Esophagus (tissue), 2 donors: Measurements from ENCODE around the gene IGF1R. TPM values are rescaled to one million over a fixed set of nuclear protein-coding genes. Genes with fewer than 3 reads are reported as not detected.

ENCODE experiments used
- H3K27ac ChIP-seq, 2 donors: one replicate each; pipeline ENCODE4 v1.5.1; 2013; ENCODE audit warnings: low read depth in 2 of 2, mild to moderate bottlenecking in 2 of 2, inconsistent platforms in 1 of 2, low read length in 1 of 2, moderate library complexity in 1 of 2
- H3K27me3 ChIP-seq, 2 donors: one replicate each; pipeline ENCODE4 v1.6.1; 2013; ENCODE audit warnings: low read length in 2 of 2, control low read depth in 1 of 2, mild to moderate bottlenecking in 1 of 2; ENCODE audit not compliant: insufficient read depth in 2 of 2, control insufficient read depth in 1 of 2
- H3K36me3 ChIP-seq, 2 donors: one replicate each; pipeline ENCODE4 v1.6.1; 2013; ENCODE audit warnings: low read length in 1 of 2; ENCODE audit not compliant: control insufficient read depth in 2 of 2, insufficient read depth in 2 of 2
- H3K4me1 ChIP-seq, 2 donors: one replicate each; pipeline ENCODE4 v1.6.1; 2013; ENCODE audit warnings: low read length in 1 of 2; ENCODE audit not compliant: control insufficient read depth in 2 of 2, insufficient read depth in 2 of 2
- H3K4me3 ChIP-seq, 2 donors: one replicate each; pipeline ENCODE4 v1.5.1; 2013; ENCODE audit warnings: low read length in 2 of 2, mild to moderate bottlenecking in 2 of 2, low read depth in 1 of 2, moderate library complexity in 1 of 2
- H3K9me3 ChIP-seq, 2 donors: one replicate each; pipeline ENCODE4 v1.6.1; 2013; ENCODE audit warnings: mild to moderate bottlenecking in 2 of 2, low read depth in 1 of 2, low read length in 1 of 2, moderate library complexity in 1 of 2; ENCODE audit not compliant: control insufficient read depth in 2 of 2, insufficient read depth in 1 of 2
- WGBS, 2 donors: extraction: QIAGEN DNeasy Blood & Tissue Kit; methylation state at CpG; one replicate each; pipeline ENCODE4 v1.1.7; 2013; 5-methylcytosine and 5-hydroxymethylcytosine counted together
- polyA plus RNA-seq, 2 donors: library from polyadenylated mRNA; stranded (reverse); fragments of 200-250 nt; gene quantifications; one replicate each; pipeline ENCODE4 v1.2.3, GENCODE V29; 2013
- donor health status: healthy with polysubstance abuse.
- donor health status: Bipolar disorder and iron deficiency.

Gene IGF1R
- polyA plus RNA-seq, 2 donors: 4.1 to 4.4 TPM

DNA sequence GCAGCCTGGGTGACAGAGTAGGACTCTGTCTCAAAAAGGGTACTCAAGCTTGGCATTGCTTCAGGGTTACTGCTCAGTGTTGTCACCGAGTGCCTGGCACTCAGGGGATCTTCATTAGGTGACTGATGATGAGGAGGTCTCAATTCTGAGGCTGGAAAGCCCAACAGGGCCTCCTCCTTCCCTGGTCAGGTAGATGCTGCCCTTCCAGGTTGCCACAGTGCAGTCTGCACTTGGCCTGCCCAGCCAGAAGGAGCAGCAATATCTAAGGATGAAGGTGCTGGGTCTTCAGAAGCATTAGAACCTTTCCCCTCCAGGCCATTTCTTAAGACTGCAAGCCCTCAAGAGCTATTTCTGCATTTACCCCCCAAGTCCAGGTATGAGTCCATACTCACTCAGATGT lies 317.3 kb downstream of the IGF1R start:
- 82 to 86% methylated on average over 1 of the region's 1 CpG for WGBS, 2 donors
- H3K27me3 ChIP-seq: no peaks in the 10 kb centered on the region
- peak overlapping the region in 1 of 2 donors; percentile 16 for H3K27ac ChIP-seq
- peaks cover 0 to 5% of the 10 kb centered on the region in 2 donors for H3K9me3 ChIP-seq
- H3K4me3 ChIP-seq: no peak overlapping the region
- H3K4me1 ChIP-seq: no peaks in the 10 kb centered on the region
- H3K36me3 ChIP-seq: peaks cover 10 to 18% of the 10 kb centered on the region in 2 donors

DNA sequence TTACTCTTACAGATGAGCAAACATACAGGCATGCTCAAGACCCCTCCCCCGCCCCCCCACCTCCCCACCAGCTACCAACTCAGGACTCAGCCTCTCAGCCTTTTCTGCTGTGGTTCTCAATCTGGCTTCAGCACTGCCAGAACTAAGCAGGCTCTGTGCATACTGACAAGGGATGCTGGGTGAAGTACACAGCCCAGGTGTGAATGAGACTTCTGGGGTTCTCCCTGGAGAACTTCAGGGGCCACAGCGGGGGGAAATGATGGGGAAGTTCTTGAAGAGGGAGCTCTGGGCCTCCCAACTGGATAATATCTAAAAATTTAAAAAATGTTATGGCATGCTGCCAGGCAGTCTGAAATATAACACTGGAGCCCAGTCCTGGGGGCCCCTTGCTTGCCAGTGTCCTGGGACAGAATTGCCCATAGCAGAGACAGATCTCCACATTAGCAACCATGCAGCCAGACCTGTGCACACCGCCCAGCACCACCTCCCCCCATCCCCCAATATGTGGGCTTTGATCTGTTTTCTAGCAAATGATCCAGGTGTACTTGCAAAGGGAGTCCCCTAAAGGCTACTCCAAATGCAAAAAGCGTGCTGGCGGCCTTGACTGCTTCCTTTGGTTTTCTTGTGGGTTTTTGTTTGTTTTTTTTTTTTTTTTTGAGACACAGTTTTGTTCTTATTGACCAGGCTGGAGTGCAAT lies 317.9 kb downstream of the IGF1R start:
- H3K27ac ChIP-seq: no peak overlapping the region
- WGBS, 2 donors: 68 to 78% methylated on average over 5 of the region's 5 CpGs
- no peaks in the 10 kb centered on the region for H3K27me3 ChIP-seq
- peaks cover 8 to 14% of the 10 kb centered on the region in 2 donors for H3K36me3 ChIP-seq
- peaks cover 0 to 5% of the 10 kb centered on the region in 2 donors for H3K9me3 ChIP-seq
- H3K4me3 ChIP-seq: no peak overlapping the region
- H3K4me1 ChIP-seq: no peaks in the 10 kb centered on the region

DNA sequence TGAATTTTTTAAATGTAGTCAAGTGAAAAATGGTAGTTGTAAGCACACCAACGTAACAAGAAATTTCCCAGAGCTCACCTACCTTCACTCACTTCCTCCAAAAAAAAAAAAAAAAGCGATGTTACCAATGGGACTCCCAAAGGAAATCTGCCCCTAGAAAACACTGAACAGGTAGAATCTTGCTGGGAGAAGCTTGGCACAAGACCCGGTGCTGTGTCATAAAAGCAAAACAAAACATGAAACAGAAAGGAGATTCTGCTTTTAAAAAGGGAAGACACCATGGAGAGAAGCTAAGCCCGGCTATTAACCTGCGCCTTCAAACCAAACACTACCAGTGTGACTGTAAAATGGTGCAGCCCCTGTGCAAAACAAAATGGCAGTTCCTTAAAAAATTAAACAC lies 318.8 kb downstream of the IGF1R start:
- Histone ChIP-seq H3K27ac (peak overlapping the region; percentile 10 to 26), H3K27me3 (no peaks in the 10 kb centered on the region), H3K9me3 (peaks cover 0 to under 1% of the 10 kb centered on the region in 2 donors), H3K4me1 (no peaks in the 10 kb centered on the region), H3K36me3 (peaks cover 2 to 7% of the 10 kb centered on the region in 2 donors), H3K4me3 (no peak overlapping the region)
- 51 to 64% methylated on average over 5 of the region's 5 CpGs for WGBS, 2 donors

DNA sequence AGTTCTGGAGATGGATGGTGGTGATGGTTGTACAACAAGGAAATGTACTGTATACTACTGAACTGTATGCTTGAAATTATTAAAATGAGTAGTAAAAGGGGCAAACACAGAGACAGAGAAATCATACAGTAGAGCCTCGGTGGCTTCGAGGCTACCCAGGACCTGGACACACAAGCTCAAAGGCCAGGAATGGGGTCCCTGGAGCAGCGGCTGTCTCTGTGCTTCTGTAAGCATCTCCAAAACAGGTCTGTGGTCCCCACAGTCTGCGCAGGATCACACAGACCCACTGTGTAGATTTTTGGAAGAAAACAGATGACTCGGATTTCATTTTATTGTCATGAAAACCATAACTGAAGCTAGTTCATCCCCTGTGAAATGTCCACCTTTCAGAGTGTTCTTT lies 319.6 kb downstream of the IGF1R start:
- Histone ChIP-seq H3K27ac (no peak overlapping the region), H3K9me3 (no peaks in the 10 kb centered on the region), H3K36me3 (peaks cover 0 to 3% of the 10 kb centered on the region in 2 donors), H3K4me1 (no peaks in the 10 kb centered on the region), H3K4me3 (no peak overlapping the region), H3K27me3 (no peaks in the 10 kb centered on the region)
- WGBS, 2 donors: 93 to 96% methylated on average over 5 of the region's 5 CpGs

DNA sequence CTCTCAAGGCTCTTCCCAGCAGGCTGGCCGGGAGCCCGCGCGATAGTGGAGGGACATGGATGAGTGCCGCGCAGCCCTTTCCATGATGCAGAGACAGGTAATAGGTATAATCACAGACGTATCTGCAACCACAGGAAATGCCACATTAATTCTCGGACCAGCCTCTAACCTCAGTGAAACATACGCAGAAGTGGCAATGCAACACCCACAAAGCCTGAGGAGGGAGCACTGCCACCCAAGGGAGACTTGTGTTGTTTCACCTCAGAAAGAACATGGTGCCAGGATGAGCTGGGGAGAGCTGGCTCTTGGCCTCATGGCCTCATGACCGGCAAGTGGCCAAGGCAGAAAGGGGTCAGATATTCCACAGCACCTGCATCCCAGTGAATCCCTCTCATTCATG lies 320.2 kb downstream of the IGF1R start:
- H3K4me1 ChIP-seq: no peaks in the 10 kb centered on the region
- peaks cover 0 to 3% of the 10 kb centered on the region in 2 donors for H3K36me3 ChIP-seq
- WGBS, 2 donors: 92 to 94% methylated on average over 10 of the region's 10 CpGs
- no peak overlapping the region for H3K4me3 ChIP-seq
- no peaks in the 10 kb centered on the region for H3K9me3 ChIP-seq
- H3K27me3 ChIP-seq: no peaks in the 10 kb centered on the region
- H3K27ac ChIP-seq: no peak overlapping the region

DNA sequence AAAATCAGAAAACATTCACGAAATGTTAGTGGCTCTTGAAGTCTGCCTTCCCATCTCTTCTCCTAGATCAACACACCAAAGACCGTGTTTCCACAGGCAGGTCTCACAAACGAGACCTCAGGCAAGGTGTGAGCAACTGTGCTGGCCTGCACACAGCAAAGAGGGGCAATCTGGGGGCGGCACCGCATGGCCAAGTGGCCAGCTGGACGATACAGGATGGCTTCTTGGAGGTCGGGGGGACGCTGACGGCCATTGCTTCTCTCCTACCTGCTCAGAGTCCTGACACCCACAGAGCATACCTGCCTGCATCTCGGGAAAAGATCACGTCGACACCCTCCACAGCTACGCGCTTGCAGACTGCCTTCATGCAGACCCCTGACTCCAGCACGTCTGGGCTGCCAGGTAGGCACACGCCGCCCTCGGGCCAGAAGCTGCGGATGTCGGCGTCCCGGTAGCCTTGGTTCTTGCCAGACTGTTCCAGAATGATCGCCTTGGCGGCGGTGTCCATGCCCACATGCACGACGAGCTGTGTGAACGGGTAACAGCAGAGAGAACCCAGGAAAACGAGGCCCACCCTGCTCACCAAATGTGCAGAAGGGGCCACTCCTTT lies 320.9 kb downstream of the IGF1R start:
- Histone ChIP-seq H3K27ac (no peak overlapping the region), H3K9me3 (no peaks in the 10 kb centered on the region), H3K4me1 (no peaks in the 10 kb centered on the region), H3K27me3 (no peaks in the 10 kb centered on the region), H3K36me3 (peaks cover 0 to 3% of the 10 kb centered on the region in 2 donors), H3K4me3 (no peak overlapping the region)
- 93 to 94% methylated on average over 29 of the region's 29 CpGs for WGBS, 2 donors

DNA sequence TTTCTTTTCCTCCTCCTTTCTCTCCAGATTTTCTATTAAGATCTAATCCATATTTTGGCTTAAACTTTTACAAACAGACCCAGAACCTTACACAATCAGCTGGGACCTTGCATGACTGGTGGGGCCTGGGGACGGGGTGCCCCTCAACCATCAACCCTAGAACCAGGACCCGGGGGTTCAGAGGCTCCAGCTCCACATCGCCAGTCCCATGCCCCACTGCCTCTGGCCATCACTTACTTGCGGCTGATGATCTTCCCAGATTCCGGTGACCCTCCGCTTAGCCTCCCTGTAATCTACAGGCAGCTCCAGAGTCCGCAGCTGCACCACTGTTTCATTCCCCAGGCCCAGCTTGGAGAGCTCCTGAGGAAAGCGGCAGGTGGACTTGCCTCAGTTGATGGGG lies 322.5 kb downstream of the IGF1R start:
- Histone ChIP-seq H3K27me3 (no peaks in the 10 kb centered on the region), H3K4me1 (no peaks in the 10 kb centered on the region), H3K9me3 (no peaks in the 10 kb centered on the region), H3K4me3 (no peak overlapping the region), H3K36me3 (no peaks in the 10 kb centered on the region), H3K27ac (no peak overlapping the region)
- 95 to 96% methylated on average over 8 of the region's 8 CpGs for WGBS, 2 donors

DNA sequence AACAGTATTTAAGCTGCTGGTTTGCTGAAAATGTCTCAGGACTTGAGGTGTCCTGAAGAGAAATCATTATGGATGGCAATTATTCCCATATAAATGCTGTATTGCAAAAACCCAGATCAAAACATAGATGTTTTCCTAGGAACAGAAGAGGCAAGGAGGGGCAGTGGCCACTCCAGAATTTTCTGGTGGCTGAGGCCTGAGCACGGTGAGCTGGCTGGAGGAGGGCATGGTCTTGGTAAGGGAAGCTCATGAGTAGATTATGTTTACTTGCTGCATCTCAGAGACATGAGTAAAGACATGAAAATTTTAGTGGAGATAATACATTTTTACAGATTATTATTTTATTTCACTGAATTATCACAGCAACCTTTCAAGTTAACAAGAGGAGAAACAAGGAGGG lies 328.2 kb downstream of the IGF1R start:
- Histone ChIP-seq H3K4me3 (no peak overlapping the region), H3K4me1 (no peaks in the 10 kb centered on the region), H3K9me3 (no peaks in the 10 kb centered on the region), H3K27me3 (no peaks in the 10 kb centered on the region), H3K36me3 (no peaks in the 10 kb centered on the region), H3K27ac (peak overlapping the region in 1 of 2 donors; percentile 22)
- 96% methylated on average over 1 of the region's 1 CpG for WGBS, 2 donors

DNA sequence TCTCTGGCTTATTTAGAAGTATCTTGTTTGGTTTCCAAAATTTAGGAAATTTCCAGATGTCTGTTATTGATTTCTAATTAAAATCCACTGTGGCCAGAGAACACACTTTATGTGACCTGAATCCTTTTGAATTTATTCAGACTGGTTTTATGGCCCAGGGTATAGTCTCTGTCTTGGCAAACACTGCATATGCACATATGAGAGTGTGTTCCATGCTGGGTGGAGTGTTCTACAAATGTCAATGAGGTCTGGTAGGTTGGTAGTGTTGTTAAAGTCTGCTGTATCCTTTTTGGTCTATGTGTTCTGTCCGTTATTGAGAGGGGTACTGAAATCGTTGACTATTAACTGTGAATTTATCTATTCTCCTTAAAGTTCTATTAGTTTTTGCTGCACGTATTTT lies 329.1 kb downstream of the IGF1R start:
- no peak overlapping the region for H3K27ac ChIP-seq
- 86 to 93% methylated on average over 3 of the region's 3 CpGs for WGBS, 2 donors
- no peaks in the 10 kb centered on the region for H3K9me3 ChIP-seq
- no peaks in the 10 kb centered on the region for H3K27me3 ChIP-seq
- H3K36me3 ChIP-seq: no peaks in the 10 kb centered on the region
- H3K4me3 ChIP-seq: no peak overlapping the region
- H3K4me1 ChIP-seq: peaks cover 0 to 5% of the 10 kb centered on the region in 2 donors

DNA sequence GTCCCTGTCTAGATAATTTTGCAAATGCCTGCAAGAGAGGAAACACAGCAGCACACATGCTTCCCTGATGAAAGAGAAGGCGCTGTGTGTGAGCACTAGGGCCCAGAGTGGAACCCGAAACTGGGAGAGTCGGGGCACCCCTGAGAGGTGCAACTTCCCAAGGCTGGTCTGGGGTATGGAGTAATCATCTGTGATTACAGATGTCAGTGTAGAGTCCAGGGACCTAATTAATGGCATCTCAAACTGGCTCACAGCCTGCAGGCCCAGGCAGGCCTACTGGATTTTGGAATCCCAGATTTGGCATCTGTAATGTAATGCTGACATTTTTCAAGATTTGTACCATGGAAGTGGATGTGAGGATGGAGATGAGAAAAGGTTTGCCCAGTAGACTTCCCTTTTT lies 329.8 kb downstream of the IGF1R start:
- Histone ChIP-seq H3K4me1 (peaks cover 0 to 5% of the 10 kb centered on the region in 2 donors), H3K27me3 (no peaks in the 10 kb centered on the region), H3K4me3 (no peak overlapping the region), H3K36me3 (no peaks in the 10 kb centered on the region), H3K9me3 (no peaks in the 10 kb centered on the region), H3K27ac (peak overlapping the region in 1 of 2 donors; percentile 26)
- WGBS, 2 donors: 64 to 76% methylated on average over 3 of the region's 3 CpGs
